GM21576 (cell line): ENCODE data around the gene PARK7.

Source experiments
- ATAC-seq: cut with Tn5 transposase; IDR thresholded peaks from one replicate; pipeline ENCODE4 v1.9.1; 2021; ENCODE audit warnings: mild to moderate bottlenecking, moderate library complexity; ENCODE audit not compliant: unreplicated experiment

Gene PARK7

GRCh38 chr1:8006037-8006963 lies 44.8 kb downstream of the PARK7 start:
- no peak for ATAC-seq

DNA sequence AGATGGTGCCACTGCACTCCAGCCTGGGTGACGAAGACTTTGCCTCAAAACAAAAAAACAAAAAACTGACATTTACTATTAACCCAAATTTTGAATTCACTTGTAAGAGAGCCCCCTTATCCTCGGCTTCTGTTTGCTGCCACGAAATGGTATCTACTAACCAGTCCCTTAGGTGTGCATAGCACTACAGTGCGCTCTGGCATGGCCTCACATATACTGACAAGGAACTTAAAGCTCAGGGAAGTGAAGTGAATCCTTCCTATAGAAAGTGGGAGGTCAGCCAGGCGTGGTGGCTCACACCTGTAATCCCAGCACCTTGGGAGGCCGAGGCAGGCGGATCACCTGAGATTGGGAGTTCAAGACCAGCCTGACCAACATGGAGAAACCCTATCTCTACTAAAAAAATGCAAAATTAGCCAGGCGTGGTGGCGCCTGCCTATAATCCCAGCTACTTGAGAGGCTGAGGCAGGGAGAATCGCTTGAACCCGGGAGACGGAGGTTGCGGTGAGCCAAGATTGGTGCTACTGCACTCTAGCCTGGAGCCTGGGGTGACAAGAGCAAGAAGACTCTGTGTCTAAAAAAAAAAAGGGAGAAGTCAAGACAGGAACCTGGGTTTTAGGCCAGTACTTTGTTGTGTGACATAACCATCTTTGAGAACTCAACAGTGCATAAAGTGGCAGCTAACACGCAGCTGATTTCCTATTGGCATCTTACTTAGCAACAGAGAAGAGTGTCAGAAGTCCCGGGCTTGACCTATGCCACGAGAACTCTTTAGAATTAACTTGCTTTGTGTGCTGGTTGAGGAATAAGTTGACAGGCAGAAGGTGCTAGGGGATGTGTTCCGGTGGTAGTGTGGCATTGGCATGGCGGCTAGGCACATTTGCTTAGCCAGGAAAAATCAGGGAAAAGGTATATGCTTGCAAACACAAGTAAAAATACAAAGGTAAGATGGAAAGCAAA lies 47.8 kb downstream of the PARK7 start:
- ATAC-seq: no peak

DNA sequence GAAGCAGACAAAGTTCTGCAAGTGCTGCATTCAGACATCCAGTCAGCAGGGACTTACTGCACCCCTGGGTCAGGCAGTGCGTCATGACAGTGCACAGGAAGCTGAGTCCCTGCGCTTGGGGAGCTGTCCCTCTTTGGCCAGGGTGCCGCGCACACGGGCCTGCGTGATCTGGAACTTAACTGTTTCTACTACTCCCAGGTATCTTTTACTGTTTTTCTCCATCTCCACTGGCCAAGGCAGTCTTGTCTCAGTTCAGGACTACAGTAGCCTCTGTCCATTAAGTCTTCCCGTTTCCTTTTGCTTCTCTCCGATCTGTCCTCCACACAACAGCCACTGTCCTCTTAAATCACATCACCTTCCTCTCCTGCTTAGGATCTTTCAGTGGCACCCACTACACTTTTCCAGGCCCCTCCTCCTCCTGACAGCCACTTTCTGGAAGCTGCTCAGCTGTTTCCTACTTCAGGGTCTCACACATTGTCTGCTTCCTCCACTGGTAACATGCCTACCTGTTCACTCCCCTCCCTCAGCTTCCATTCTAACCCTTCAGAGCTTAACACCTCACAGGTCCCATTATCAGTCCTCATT lies 48.7 kb downstream of the PARK7 start:
- no peak for ATAC-seq

- ATAC-seq: no peak
Observed at GRCh38 chr1:8011016-8011415, 49.5 kb downstream of the PARK7 start.

DNA sequence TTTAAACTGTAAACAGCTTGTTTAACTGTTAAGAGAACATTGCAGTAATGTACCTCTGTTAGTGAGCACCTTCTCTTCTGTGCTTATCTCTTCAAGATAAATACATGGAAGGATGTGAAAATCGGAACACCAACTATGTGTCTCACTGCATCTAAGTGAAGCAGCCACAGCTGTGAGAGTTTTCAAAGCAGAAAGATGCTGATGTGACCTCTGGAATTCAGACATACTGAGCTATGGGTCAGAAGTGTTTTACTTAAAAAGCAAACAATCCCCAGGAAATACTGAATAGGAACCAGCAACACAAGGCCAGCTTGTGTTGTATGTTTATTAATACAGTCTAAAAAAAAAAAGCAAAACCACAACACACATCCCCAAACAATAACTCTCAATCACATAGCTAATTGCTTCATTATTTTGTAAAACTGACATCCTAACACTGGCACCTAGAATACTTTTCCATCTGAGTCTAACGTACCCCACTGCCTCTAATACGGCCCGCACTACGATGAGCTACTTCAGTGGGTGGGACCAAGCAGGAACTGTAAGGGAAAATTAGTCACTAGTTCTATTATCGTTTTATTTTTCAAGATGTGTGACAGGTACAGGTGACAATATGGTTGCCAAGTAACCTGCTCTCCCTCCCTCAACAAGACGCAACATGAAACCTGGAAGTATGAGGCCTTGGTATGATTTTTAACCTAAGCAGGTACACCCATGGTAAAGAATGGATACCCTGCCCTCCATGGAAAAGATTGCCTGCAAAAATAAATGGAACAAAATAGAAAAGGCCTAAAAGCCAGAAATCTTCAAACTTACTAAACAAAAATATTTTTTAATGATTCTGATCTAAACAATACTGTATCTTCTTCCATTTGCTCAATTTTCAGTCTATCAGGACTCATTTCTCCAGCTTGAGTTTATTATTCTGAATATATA lies 50.7 kb downstream of the PARK7 start:
- no peak for ATAC-seq

DNA sequence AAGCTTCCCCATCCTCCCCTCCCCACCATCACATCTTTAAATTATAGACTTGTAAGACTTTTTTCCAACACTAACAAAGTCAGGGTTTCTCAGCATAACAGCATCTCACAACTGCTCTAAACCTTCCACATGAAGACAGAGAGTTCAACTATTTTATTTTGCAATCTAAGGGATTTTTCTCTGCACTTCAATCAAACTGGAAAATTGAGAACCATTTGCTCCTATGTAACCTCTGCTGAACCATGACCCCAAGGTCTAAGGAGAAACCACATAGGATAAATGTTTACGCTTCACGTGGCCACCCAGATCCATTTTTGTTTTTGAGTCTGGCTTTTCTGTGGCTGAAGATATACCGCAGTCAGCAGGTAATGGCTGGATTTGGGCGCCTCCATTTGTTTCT lies 51.4 kb downstream of the PARK7 start:
- no peak for ATAC-seq

DNA sequence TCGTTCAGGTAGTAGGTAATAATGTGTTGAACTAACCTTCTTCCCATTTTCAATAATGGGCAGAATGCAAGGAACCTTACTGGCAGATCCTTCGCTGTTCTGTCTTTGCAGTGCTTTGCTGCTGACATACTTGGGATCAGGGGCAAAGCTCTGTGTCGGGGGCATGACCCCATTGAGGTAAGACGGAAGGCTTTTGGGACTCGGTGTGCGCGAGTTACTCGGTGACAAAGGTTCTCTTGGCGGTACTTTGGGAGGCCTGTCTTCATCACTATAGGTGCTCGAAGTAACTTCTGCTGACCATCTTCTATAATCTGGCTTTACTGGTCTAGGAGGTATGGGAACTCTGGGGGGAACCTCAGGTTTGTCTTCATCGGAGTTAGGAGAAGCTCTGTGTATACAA lies 51.9 kb downstream of the PARK7 start:
- ATAC-seq: no peak

DNA sequence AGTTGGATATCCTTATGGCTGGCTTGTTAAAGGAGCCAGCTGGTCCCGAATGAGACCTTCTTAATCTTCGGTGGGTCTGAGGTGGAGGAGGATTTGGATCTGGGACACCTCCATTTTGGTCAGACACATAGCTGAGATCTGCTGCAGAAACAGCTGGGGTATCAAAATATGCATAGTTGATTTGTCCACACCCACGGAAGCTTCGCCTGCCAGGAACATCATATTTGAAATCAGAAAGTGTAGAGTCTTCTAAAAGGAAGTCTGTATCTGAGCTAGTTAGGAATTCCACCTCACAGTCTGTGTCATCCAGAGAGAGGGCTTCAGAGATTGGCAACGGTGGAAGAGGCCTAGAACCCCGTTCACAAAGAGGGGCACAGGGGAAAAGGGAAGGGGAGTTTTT lies 52.3 kb downstream of the PARK7 start:
- ATAC-seq: no peak

- no peak for ATAC-seq
Observed at GRCh38 chr1:8014381-8014988, 53.0 kb downstream of the PARK7 start.

- no peak for ATAC-seq
Observed at GRCh38 chr1:8015036-8015808, 53.7 kb downstream of the PARK7 start.

DNA sequence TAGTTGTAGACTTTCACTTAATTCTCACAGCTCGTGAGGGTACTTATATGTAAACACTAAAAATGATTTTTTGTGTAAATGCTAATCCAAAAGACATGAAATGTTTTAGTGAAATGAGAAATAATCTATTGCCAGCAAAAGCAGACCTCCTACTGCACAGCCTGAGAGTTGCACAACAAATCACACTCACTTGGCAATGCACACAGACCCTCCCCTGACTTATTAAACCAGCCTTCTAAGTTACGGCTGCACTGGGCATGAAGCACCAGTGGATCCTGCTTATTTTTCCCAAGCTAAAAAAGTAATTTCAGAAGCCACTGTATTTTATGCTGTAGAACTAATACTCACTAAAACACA lies 54.3 kb downstream of the PARK7 start:
- ATAC-seq: no peak

DNA sequence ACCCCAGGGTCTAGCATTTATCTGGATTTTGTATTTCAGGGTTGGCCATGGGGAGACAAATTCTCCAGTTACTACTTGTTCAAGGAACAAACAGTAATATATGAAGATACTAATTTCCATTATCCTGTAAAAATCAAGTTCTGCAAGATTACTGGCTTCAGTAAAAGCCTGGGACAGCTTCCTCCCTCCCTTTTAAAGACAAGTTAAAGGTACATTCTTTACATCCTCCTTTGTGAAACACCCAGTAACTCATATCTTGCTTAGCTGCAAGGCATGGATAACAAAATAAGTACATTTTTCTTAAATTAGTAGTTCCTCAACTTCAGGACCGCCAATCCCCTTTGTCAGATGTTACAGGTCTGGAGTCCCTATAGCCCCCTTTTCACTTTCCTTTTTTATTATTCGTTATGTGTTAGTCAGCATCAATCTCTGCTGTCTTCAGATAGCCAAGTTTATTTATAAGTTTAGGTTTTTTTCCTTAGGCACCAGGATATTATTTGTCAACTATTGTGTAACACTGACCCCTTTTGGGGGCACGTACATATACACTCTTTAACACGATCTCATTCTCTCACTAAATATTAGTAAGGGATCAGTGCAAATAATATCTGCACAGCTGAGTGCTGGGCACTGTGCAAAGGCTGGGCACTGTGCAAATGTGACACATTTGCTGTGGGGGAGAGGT lies 54.8 kb downstream of the PARK7 start:
- no peak for ATAC-seq

DNA sequence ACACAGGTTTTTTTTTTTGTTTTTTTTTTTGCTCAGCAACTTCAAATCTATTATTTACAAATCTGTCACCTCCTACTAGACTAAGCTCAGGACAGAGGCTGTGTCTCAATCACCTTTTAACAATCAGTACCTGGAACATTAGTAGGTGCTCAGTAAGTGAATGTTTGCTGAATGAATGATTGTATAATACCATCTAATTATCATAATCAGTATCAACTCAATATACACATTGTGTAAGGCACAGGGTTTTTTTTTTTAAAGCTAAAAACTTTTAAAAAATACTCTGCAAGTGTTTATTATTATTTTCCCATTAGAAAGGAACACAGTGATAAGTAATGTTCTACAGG lies 55.4 kb downstream of the PARK7 start:
- no peak for ATAC-seq

DNA sequence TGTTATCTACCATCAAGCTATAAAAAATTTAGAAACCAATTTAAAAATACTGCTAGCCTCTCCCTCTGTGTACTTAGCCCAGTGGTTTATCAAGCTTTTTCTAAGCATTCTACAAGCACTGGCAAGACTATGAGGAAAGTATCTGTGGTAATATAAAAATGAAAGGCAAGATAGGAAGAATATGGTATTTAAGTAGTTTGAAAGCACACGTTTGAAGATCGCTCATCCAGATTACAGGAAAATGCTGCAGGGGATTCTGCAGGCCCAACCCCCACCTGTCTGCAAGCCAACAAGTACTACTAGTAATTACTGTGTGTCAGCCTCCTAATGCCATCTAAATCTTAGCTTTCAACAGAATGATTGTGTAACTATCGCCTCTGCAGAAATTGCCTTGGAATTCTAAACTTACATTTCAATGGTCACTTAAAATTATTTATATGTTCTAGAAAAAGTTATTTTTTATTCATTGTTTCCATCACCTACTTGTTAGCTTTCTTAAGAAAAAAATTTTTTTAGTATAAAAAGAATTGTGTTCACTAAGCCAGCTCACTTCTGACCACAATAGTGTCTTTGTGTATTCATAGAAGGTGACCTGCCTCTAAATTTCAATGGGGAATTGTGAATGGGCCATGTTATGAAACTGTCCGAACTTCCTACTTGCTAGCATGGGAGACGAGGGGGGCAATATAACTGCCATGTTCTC lies 56.1 kb downstream of the PARK7 start:
- no peak for ATAC-seq

GRCh38 chr1:8018492-8019228 lies 57.1 kb downstream of the PARK7 start:
- ATAC-seq: no peak

DNA sequence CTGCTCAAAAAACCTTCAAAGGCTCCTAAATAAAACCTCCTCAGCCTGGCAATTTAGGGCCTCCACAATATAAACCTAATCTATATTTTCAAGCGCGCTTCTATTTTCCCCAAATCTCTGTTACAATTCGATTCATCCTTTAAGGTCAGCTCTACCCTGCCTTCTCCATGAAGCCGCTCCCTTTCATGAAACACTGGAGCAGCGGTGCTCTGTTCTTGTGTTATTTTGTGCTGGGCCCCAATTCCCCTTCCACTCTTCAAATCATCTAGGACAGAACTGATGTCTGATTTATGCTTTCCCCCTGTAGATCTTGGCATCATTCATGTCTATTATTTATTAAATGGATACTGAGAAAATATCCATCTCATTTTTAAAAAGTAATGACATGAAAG lies 57.7 kb downstream of the PARK7 start:
- no peak for ATAC-seq

GRCh38 chr1:8020032-8020431 lies 58.5 kb downstream of the PARK7 start:
- no peak for ATAC-seq
